ENCODE measurements around the gene PPP1R3C. TPM values are rescaled to one million over a fixed set of nuclear protein-coding genes. Genes with fewer than 3 reads are reported as not detected.

PPP1R3C gene
- total RNA-seq, 1 experiment from 2014 or later = 2.7 TPM

GRCh38 chr10:91662993-91663392, 30.1 kb upstream of the PPP1R3C start:
- TF ChIP-seq EZH2 (IDR thresholded peaks at IDR 0.05; ENCODE audit: borderline replicate concordance, low read depth, low read length, poor library complexity, severe bottlenecking) (no peak), CTCF (conservative IDR thresholded peaks at IDR 0.05; ENCODE audit: low read depth, low read length) (no peak)
- DNase-seq (ENCODE audit: low spot score) = no peak
- Histone ChIP-seq H3K4me1 (ENCODE audit: insufficient read depth, low read length, poor library complexity, severe bottlenecking) (no peaks in the 10 kb centered on the region), H3K27me3 (replicated peaks; ENCODE audit: insufficient read depth, low read depth, low read length, poor library complexity) (no peaks in the 10 kb centered on the region), H3K27ac (ENCODE audit: low read depth, low read length, poor library complexity, severe bottlenecking) (no peak overlapping the region), H3K4me3 (ENCODE audit: low read depth, low read length, poor library complexity, severe bottlenecking) (no peak overlapping the region), H3K9me3 (ENCODE audit: low read depth, low read length, poor library complexity, severe bottlenecking) (no peaks in the 10 kb centered on the region), H3K36me3 (ENCODE audit: insufficient read depth, low read length, poor library complexity, severe bottlenecking) (no peaks in the 10 kb centered on the region)
- ChIA-PET POLR2A (ENCODE audit: low non-redundant PET) (no interaction called here), CTCF (no interaction called here)
- BruUV-seq (replicated peaks) = no TSS peak
- intact Hi-C loops (cut with micrococcal nuclease; ENCODE audit: unreplicated experiment) = no loop called here

- Histone ChIP-seq H3K9me3 (ENCODE audit: low read depth, low read length, poor library complexity, severe bottlenecking) (no peaks in the 10 kb centered on the region), H3K27ac (ENCODE audit: low read depth, low read length, poor library complexity, severe bottlenecking) (no peak overlapping the region), H3K4me1 (ENCODE audit: insufficient read depth, low read length, poor library complexity, severe bottlenecking) (no peaks in the 10 kb centered on the region), H3K4me3 (ENCODE audit: low read depth, low read length, poor library complexity, severe bottlenecking) (no peak overlapping the region), H3K36me3 (ENCODE audit: insufficient read depth, low read length, poor library complexity, severe bottlenecking) (no peaks in the 10 kb centered on the region), H3K27me3 (replicated peaks; ENCODE audit: insufficient read depth, low read depth, low read length, poor library complexity) (no peaks in the 10 kb centered on the region)
- TF ChIP-seq EZH2 (IDR thresholded peaks at IDR 0.05; ENCODE audit: borderline replicate concordance, low read depth, low read length, poor library complexity, severe bottlenecking) (no peak), CTCF (conservative IDR thresholded peaks at IDR 0.05; ENCODE audit: low read depth, low read length) (no peak)
- peak; percentile 13 for DNase-seq (ENCODE audit: low spot score)
- no TSS peak for BruUV-seq (replicated peaks)
- CTCF ChIA-PET = no interaction called here
- intact Hi-C loops (cut with micrococcal nuclease; ENCODE audit: unreplicated experiment) = no loop called here
- POLR2A ChIA-PET (ENCODE audit: low non-redundant PET) = no interaction called here
Measured at GRCh38 chr10:91653219-91653870, 20.5 kb upstream of the PPP1R3C start.

- no peaks in the 10 kb centered on the region for H3K9me3 ChIP-seq (ENCODE audit: low read depth, low read length, poor library complexity, severe bottlenecking)
- no peaks in the 10 kb centered on the region for H3K36me3 ChIP-seq (ENCODE audit: insufficient read depth, low read length, poor library complexity, severe bottlenecking)
- no peaks in the 10 kb centered on the region for H3K4me1 ChIP-seq (ENCODE audit: insufficient read depth, low read length, poor library complexity, severe bottlenecking)
- ChIA-PET CTCF (no interaction called here), POLR2A (ENCODE audit: low non-redundant PET) (no interaction called here)
- peak; percentile 58 for DNase-seq (ENCODE audit: low spot score)
- intact Hi-C loops (cut with micrococcal nuclease; ENCODE audit: unreplicated experiment) = no loop called here
- H3K4me3 ChIP-seq (ENCODE audit: low read depth, low read length, poor library complexity, severe bottlenecking) = no peak overlapping the region
- no peaks in the 10 kb centered on the region for H3K27me3 ChIP-seq (replicated peaks; ENCODE audit: insufficient read depth, low read depth, low read length, poor library complexity)
- TF ChIP-seq CTCF (conservative IDR thresholded peaks at IDR 0.05; ENCODE audit: low read depth, low read length) (no peak), EZH2 (IDR thresholded peaks at IDR 0.05; ENCODE audit: borderline replicate concordance, low read depth, low read length, poor library complexity, severe bottlenecking) (no peak)
- BruUV-seq (replicated peaks) = no TSS peak
- H3K27ac ChIP-seq (ENCODE audit: low read depth, low read length, poor library complexity, severe bottlenecking) = no peak overlapping the region
Measured at GRCh38 chr10:91652364-91652763, 19.5 kb upstream of the PPP1R3C start.

Measured in A673 (cell line).